Measurements from ENCODE around the gene ARHGAP22.

Gene ARHGAP22

GRCh38 chr10:48627984-48628609 lies 23.2 kb upstream of the ARHGAP22 start:
- H3K4me3 ChIP-seq (ENCODE audit: low read depth, low read length), result no peak overlapping the region
- TF ChIP-seq CTCF (IDR thresholded peaks at IDR 0.05; ENCODE audit: low read depth, low read length), result no peak

GRCh38 chr10:48626986-48627731 lies 22.3 kb upstream of the ARHGAP22 start:
- TF ChIP-seq CTCF (IDR thresholded peaks at IDR 0.05; ENCODE audit: low read depth, low read length), result no peak

DNA sequence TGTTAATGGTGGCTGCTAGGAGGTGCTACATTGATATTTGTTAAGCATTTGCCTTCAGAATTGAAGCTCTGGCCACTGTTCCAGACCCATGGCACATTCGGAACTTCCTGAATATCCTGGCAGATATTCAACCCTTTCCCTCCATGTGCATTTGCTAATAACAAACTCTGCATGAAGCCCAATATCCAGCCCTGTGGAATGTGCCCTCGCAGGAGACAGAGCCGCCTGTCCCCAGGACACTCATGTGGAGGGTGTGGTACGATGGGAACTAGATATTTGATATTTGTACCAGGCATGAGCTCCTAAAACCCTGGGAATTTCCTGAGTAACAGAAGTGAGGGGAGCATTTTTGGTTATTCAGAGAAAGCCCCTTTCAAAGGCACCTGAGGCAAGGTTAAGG lies 21.6 kb upstream of the ARHGAP22 start:
- no peak overlapping the region for H3K4me3 ChIP-seq (ENCODE audit: low read depth, low read length)
- TF ChIP-seq CTCF (IDR thresholded peaks at IDR 0.05; ENCODE audit: low read depth, low read length), result no peak

More at GRCh38 chr10:48626986-48627731, 22.3 kb upstream of the ARHGAP22 start:
- no peak overlapping the region for H3K4me3 ChIP-seq (ENCODE audit: low read depth, low read length)

GRCh38 chr10:48625826-48626134 lies 20.9 kb upstream of the ARHGAP22 start:
- TF ChIP-seq CTCF (IDR thresholded peaks at IDR 0.05; ENCODE audit: low read depth, low read length), result no peak
- H3K4me3 ChIP-seq (ENCODE audit: low read depth, low read length), result no peak overlapping the region

GRCh38 chr10:48623607-48624132 lies 18.8 kb upstream of the ARHGAP22 start:
- no peak for TF ChIP-seq CTCF (IDR thresholded peaks at IDR 0.05; ENCODE audit: low read depth, low read length)

DNA sequence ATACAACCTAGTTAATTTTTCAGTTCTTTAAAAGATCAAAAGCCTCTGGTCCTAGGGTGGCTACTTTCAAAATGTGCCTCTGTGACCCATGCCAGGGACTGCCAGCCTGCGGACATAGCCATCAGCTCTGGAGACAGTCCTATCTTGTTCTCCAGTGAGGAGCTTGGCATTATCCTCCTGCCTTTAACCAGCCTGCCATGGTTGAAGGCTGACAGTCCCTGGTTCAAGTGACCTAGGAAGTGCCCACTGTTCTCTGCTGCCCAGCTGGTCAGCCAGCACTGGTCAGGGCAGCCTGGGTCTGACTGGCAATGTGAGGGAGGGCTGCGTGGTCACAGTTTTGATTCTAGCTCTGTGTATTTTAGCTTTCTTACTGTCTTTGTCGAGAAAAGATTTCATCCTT lies 18.1 kb upstream of the ARHGAP22 start:
- H3K4me3 ChIP-seq (ENCODE audit: low read depth, low read length), result no peak overlapping the region
- no peak for TF ChIP-seq CTCF (IDR thresholded peaks at IDR 0.05; ENCODE audit: low read depth, low read length)

More at GRCh38 chr10:48623607-48624132, 18.8 kb upstream of the ARHGAP22 start:
- H3K4me3 ChIP-seq (ENCODE audit: low read depth, low read length), result no peak overlapping the region

GRCh38 chr10:48620719-48621118 lies 15.8 kb upstream of the ARHGAP22 start:
- H3K4me3 ChIP-seq (ENCODE audit: low read depth, low read length), result no peak overlapping the region
- TF ChIP-seq CTCF (IDR thresholded peaks at IDR 0.05; ENCODE audit: low read depth, low read length), result no peak
